GM12874 (cell line): Measurements from ENCODE around the gene SLC6A11.

Experiments
- TF ChIP-seq, protein P1 (sequence below): IDR thresholded peaks from 2 replicates; pipeline ENCODE4 v1.5.1; 2011; ENCODE audit warnings: low read depth, mild to moderate bottlenecking, control low read depth, low read length, moderate library complexity; ENCODE audit not compliant: insufficient read depth

SLC6A11 gene

DNA sequence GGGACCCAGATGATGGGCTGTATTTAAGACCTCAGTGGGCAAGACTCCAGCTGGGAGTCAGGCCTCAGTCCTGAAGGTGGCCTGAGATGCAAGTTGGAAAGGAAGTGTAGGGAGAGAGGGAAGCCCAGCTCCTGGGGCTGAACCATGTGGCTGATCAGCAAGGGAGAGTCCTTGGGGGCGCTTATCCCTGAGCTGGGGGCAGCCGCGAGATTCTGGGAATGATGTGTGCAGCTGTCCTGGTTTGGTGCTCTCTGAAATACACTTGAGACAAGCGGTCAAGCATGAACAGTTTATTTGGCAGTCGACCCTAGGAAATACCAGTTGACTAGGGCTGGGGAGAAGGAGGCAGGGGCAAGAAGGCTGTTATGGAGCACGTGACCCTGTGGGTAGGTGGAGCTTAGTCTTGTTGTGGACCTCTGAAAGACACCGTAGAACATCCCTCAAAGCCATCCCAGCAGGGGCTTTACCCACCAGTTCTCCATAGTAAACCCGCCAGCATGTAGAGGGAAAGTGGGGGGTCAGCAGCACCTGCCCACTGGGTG lies 41.8 kb upstream of the SLC6A11 start:
- TF ChIP-seq, protein P1, sequence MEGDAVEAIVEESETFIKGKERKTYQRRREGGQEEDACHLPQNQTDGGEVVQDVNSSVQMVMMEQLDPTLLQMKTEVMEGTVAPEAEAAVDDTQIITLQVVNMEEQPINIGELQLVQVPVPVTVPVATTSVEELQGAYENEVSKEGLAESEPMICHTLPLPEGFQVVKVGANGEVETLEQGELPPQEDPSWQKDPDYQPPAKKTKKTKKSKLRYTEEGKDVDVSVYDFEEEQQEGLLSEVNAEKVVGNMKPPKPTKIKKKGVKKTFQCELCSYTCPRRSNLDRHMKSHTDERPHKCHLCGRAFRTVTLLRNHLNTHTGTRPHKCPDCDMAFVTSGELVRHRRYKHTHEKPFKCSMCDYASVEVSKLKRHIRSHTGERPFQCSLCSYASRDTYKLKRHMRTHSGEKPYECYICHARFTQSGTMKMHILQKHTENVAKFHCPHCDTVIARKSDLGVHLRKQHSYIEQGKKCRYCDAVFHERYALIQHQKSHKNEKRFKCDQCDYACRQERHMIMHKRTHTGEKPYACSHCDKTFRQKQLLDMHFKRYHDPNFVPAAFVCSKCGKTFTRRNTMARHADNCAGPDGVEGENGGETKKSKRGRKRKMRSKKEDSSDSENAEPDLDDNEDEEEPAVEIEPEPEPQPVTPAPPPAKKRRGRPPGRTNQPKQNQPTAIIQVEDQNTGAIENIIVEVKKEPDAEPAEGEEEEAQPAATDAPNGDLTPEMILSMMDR = no peak

DNA sequence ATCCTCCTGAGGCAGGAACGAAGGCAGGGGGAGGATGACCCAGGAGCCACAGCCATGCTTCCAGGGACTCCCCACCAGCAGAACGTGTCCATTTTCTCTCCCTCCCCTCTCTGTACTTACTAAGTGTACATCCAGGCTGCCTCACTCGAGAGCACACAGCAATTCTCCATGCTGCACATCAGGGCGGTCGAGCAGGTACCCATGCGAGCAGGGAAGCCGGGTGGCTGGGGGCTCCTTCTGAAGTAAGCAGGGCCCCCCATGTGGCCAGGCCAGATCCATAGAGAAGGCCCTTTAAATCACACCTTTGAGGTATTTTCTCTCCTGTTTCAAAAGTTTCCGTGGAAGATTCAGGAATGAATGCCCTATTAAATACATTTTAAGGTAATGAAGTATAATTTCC lies 41.2 kb upstream of the SLC6A11 start:
- TF ChIP-seq, protein P1 = no peak

DNA sequence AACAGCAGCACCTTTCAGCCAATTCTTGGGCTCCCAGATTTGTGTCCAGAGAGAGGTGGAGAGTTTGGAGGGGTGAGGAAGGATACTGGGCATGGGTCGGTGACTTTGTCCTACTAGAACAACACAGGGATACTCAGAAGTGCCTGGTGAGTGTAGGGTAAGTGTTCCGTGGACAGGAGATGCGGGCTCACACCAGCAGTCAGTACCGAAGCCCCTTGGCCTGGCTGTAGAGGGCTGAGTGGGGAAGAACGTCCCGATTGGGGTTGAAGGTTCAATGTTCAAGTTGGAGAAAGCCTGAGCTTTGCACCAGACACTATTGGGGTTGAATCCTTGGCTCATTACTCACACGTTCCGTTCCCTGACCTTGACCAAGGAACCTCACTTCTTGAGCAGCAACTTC lies 40.8 kb upstream of the SLC6A11 start:
- TF ChIP-seq, protein P1 = no peak

DNA sequence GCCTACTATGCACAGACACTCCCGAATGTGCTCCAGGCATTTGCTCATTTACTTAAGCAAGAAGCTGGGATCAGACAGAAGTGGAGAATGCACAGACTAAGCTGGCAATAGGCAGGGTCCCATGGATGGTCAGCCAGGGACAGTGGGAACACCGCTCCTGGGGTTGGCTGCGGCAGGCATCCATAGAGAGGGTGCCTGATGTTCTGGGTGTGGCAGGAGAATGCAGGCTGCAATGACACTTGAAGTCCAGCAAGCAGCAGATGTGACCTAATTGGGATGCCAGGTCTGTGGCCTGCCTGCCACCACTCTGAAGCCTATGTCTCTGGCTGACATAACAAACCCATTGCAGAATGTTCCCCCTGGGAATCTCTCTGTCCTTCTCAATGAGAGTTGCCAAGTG lies 40.2 kb upstream of the SLC6A11 start:
- TF ChIP-seq, protein P1 = no peak

GRCh38 chr3:10777627-10778026 lies 38.4 kb upstream of the SLC6A11 start:
- TF ChIP-seq, protein P1 = no peak

DNA sequence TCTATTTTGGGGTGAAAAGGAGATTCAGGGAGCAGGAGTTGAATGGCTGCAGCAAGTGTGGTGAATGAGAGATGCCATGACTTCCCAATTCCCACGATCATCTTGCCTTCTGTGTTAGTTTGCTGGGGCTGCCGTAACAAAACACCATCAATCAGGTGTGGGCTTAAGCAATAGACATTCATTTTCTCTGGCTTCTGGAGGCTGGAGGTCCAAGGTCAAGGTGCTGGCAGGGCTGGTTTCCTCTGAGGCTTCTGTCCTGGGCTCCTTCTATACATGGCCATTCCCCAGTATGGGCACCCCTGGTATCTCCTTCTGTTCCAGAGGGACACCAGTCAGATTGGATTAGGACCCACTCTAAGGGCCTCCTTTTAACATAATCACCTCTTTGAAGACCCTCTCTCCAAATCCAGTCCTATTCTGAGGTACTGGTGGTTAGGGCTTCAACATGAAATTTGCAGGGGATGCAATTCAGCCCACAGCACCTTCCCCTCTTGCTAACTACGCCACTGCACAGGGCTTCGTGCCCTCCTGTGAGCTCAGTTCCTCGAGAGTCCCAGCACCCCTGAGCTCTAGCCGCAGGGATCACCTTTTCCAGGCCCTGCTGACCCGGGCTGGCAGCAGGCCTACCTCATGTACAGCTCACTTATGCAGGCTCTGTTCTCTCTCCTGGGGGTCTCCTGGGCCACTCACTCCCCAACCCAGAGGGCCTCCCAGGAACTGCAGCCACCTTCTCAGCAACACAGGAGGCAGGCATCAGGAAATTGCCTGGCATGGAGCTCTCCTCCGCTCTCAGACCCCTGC lies 37.3 kb upstream of the SLC6A11 start:
- TF ChIP-seq, protein P1 = no peak

- TF ChIP-seq, protein P1 = no peak
Observed at GRCh38 chr3:10779293-10779805, 36.7 kb upstream of the SLC6A11 start.
